GM21367 (cell line): ENCODE measurements around the gene NKD1.

ENCODE experiments used
- ATAC-seq: cut with Tn5 transposase; IDR thresholded peaks from one replicate; pipeline ENCODE4 v1.9.1; 2021; ENCODE audit not compliant: unreplicated experiment

Gene NKD1

DNA sequence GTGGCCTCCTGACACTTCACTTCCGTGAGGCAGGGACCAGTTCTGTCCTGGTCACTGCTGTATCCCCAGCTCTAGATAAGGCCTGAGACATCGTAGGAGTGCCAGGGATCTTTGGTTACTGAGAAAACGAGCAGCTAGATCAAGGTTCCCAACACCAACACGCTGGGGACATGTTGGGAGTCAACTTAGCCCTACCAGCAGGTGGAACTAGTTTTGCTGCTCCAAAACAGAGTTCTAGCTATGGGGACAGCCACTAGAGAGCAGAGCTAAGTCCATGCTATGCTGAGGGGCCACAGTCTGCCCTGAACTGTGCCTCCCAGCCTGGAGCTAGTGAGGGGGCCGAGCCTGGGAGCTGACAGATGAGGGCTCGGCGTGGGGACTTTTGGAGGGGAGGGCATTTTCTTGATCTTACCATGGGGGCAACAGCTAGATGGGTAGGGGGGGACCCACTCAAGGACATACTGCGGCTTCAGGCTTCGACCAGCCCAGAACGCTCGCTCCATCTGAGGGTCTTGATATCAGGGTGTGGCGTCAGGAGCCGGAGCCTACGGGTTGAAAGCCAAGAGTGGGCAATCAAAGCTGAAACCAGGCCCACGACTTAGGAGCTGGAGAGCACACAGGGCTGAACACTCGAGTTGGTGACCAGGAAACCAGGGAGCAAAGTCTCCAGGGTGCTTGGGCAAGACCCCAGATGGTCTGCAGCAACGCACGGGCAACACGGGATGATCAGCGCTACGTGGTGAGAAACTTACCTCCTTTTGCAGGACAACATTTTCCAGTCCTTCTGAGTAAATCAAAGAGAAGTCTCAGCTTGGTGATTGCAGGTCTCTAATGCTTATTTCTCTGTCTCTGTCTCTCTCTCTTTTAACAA, 119.5 kb downstream of the NKD1 start:
- ATAC-seq: no peak

DNA sequence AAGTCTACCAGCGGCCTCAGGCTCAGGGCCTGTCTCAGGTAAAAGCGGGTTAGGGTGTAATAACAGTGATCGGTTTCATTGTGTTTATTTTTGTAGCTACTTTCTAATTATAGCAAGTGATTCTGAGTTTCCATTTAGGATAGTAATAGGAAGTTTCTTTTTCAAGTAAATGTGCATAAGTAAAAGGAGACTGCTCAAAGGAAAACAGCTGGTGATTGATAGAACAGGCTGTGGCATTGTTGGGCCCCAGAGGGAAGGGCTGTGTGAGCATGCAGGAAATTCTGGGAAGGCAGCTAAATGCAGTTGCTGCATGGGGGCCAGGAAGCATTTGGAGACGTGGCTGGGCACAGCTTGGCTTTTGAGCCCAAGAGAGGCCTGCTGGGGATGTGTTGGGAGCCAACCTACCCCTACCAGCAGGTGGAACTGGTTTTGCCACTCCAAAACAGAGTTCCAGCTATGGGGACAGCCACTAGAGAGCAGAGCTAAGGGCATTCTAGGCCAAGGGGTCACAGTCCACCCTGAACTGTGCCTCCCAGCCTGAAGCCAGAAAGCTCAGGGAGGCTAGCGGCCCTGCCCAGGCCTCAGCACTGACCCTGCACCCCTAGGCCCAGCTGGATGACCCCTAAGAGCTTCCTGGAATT, 120.3 kb downstream of the NKD1 start:
- ATAC-seq: no peak

DNA sequence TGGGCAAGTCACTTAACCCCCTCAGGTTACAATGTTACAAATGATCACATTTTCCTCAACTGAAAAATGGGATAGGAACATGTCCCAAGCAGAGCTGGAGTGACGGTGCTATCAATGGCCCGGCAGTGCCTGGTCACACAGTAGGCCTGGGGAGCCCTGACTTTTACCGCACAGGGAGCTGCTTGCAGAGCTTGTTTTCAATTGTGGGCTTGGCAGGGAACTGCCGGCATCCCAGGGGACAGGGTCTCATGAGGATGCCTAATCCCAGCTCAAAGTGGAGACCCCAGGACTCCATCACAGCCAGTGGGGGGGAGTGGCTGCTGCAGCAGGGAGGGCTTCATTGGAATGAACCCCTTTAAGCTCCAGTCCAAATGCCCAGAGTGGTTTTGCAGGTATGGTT, 121.5 kb downstream of the NKD1 start:
- no peak for ATAC-seq

DNA sequence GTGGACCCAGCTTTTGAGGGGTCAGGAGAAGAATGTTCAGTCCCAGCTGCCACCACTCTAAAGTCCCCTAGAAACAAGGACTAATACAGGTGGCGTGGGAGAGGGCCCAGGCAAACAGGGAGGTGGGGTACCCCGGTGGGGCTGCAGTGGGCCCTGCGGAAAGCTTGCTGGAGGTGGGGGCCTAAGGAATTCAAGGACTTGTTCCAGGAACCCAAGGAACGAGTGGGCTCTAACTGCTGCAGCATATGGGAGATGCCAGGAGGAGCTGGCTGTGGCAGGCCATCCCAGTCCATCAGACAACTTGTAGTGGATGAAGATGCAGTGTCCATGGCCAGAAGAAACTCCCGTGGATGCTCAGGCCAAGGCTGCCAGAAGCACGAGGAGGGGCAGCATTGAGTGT, 122.3 kb downstream of the NKD1 start:
- no peak for ATAC-seq

DNA sequence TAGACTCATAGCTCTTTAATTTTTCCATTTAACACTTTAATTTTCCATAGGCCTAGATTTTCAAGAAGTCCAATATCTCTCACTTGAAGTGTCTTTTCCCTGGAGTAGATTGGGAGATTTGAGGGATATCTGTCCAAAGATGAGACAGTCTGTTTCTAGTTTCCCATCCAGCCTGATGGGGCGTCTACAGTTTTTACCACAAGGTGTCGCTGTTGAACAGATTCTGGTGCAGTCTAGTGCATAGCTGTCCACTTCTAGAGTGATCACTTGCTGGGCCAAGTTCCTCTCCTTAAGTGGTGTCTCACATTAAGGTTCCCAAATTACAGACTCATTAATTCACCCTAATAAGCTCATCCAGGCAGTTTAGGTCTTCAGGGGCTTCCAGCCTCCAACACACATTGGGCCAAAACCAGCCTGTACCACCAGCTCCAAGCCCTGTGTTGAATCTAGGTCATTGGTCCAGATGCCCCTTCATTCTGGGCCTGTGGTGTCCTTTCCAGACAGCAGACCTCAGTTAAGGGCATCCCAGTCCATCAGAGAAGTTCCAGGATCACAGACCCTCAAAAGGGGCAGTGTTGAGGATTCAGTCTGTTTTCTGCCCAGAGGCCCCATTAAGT, 123.6 kb downstream of the NKD1 start:
- ATAC-seq: no peak

DNA sequence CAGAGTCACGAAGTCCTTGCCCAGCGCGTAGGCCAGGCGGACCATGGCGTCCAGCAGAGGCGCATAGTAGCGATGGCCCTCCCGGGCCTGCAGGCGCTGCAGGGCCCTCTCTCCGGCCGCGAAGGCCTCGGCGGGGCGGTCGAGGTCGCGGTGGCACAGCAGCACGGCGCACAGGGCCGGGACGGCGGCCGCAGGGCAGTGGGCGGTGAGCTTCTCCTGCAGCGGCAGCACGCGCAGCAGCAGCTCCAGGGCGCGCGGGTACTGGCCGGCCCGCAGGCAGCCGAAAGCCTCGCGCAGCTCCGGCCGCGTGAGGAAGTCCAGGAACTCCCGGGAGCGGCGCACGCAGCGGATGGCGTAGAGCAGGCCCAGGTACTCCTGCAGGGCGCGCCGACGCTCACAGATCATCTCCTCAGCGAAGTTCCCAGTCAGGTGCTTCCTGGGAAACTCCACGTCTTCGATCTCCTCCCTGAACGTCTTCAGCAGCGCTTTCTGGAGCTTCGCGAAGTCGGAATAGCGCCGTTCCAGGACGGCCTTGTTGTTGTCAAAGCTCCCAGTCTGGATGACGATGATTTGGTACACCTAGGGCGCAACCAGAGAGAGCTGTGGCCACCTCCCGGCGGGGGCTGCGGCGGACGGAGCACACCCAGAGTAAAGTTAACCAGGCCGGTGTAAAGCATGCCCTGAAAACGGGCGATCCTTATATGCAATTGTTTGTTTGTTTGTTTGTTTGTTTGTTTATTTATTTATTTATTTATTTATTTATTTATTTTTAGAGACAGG, 125.5 kb downstream of the NKD1 start:
- ATAC-seq: no peak

DNA sequence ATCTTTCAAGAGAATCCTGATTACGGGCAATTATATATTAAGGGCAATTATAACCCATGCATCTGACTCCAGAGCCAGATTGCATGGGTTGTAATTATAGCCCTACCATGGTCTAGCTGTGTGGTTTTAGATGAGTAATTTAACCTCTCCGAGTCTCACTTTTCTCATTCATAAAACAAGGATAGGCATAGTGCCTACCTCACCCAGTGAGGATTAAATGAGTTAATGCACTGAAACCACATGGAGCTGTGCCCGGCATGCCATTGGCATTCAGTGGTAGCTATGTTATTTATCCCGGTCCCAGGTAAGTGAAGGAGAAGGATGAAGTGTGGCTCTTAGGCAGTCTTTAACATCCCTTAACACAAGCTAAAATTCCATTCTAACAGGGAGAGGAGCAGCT, 126.6 kb downstream of the NKD1 start:
- no peak for ATAC-seq

DNA sequence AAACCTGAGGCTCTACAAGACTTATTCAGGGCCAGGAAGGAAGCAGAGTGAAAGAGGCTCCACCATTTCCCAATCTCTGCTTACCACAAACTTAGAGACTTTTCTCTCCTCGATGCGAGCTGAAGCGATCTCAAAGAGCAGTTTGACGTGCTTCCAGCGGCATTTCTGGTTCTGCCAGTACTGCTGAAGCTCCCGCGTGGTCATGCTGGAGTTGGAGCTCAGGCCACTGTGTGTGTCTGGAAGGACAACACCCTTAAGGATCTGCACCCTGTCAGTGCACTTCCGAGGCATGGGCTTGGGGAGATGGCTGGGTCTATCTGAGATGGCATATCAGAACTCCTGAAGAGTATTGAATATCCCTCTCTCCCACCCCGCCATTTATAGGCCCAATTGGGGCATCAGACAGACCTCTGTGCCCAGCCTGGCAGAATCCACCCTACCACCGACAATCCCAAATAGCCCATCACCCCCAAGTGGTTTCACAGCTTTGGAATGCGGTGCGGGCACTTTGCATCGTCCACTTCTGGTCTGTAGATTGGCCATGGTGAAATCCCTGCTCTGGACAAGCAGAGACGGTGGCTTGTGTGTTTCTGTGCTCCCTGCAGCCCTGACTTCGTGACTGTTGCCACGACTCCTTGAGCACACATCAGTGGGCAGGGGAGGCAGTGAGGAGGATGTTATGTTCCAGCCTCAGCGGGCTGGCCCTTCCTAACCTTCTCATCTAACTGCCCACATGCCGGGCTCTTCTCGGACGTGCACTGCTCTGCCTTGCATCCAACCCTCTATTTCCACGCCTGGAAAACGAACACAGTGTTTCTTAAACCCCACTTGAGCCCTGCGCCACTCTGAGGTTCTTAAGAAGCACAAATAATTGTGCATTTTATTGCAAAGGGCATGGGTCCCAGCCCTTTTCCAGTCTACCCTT, 127.8 kb downstream of the NKD1 start:
- ATAC-seq: no peak

DNA sequence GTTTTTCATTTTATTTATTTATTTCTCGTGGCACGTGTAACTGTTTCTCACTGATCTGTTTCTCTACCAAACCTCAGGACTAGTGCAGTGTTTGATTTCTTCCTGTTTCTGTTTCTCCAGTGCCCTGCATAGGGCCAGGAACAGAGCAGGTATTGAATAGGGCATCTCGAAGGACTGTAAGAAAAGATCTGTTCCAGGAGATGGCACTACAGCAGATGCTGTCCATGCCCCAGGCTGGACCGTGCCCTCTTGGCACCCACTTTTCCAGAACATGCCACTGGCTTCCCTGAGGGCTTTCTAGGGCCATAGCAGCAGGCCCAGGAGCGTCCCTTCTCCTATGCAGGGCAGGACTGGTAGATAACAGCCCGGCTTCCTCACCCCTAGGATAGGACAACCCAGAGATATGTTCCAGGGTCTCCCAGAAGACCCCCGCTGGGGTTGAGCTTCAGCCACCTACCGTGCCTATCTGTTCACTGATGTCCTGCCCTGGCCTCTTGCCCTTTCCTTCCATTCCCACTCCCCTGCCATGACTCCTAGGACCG, 128.6 kb downstream of the NKD1 start:
- no peak for ATAC-seq

DNA sequence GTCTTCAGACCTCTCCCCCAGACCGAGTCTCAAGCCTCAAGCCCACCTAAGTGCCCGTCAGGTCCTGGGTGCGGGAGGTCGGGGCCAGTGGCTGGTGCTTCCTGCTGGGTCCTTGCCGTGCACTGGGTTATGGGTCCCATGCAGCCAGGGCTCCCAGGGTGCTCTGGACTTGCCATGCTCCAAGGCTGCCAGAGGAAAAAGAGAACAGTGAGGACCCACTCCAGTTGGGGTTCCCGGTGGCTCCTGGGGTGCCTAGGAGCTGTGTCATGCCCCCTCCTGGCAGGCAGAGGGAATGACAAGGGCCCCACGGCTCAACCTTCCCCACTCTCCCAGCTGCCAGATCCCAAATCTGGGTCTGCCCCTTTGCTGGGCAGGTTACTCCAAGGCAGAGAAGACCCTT, 129.2 kb downstream of the NKD1 start:
- ATAC-seq: no peak

DNA sequence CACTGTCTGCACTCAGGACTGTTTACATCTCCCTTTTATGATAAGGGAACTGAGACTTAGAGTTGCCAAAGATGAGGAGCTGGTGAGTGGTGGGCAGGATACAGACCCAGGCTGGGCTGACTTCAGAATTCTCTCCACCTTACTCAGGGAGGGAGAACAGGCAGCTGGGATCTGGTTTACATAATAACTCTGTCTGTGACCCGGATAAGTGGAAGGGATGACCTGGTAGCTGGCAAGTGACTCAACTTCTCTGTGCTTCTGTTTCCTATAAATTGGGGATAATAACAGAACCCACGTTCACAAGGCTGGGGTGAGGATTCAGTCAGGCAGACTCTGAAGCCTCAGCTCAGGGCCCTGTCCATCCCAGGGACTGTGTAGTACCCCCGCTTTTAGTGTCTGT, 130.3 kb downstream of the NKD1 start:
- ATAC-seq: no peak

DNA sequence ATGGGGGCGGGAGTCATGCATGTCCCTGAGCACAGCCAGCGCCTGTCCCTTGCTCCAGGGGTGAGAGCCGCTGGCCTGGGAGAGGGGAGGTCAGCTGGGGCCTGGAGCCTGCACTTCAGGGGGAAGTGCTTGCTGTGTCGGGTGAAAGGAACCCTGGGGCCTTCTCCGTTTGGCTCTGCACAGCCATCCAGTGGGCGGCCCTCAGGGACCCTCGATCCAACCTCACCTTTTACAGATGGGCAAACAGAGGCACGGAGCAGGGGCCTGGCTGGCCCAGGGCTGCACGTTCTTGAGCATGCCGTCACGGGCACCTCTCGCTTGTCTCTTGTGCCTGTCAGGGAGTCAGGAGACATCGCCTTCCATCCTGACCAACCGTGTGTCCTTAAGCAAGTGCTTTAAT, 131.1 kb downstream of the NKD1 start:
- ATAC-seq: no peak

DNA sequence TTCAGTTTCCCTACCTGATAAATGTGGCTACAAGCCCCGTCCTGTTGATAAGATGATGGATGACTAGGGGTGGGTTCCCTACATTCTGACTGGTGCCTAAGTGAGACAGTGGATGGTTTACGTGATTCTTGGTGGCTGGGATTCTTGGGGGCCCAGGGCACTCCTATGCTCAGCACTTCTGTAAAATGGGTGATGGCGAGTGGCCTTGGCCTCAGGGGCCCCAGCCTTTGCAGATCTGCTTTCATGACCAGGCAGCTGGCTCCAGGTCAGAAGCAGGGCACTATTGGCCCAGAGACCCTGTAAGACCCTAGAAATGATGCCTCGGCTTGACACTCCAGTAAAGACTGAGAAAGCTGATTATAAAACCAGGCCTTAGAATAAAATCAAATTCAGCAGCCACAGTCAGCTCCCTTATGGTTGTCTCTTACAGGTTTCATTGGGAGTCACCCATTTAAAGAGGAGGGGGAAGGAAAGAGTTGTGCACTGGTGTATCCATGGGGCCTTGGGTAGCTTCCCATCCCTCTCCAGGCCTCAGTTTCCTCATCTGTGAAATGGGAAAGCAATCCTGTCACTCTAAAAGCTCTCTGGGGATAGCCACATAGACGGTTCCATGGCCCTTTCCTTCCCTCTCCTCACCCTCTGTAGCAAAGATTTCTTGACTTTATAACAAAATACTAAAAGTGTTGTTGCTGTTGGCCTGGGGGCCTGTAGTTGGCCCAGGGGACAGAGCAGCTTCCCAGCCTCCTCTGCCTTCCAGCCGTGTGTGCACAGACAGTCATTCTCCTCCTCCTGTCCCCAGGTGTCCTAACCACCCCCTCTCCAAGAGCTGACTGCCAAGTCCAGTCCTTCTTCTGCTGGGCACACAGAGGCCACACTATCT, 131.7 kb downstream of the NKD1 start:
- no peak for ATAC-seq

DNA sequence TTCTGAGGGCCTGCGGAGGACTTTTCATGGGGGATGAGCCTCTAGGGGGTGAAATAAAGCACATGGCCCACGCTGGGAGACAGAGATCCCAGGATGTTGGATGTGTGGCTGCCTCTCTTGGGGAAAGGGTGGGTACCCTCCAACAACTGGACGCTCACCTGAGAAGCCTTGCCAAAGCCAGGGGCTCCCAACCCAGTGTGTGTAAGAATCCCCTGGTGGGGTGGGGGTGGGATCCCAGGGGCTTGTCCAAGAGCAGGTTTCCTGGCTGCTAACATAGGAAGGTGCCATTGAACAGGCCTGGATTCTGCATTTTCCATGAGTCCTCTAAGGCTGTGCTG, 132.3 kb downstream of the NKD1 start:
- ATAC-seq: no peak

DNA sequence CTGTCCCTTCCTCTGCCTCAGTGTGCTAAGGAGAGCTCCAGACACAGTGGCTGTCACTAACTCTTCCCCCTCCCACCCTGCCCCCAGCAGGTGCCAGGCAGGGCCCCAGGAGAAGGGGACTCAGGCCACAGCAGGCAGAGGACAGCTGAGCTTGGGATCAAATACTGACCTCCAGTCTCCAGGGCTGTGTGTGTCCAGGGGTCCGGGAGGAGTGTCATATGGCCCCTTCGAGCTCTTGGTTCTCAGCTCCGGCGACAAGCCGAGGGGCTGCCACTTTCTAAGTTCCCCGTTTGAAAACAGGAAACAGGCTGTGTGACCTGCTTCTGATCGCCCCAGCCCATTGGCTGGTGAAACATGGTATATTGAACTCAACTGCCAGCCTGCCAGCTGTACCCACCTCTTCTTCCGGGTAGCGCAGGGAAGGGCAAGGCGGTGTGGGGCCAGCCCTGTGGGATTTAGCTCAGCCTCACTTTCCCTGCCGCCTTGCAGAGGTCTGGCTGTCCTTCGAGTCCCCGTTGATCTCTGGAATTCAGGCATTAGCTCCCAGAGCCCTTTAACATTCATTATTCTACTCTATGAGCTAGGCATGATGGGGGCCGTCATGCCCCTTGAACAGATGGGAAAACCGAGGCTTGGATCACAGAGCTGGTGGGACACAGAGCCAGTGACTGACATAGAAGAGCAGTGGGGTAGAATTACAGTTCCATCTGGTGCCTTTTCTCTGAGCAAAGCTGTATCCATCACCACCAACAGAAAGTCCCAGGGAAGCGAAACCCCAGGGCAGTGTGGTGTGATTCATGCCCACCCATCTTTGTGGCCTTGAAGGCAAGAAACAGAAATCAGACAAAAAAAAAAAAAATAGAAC, 133.1 kb downstream of the NKD1 start, which contains the start of gene SNX20:
Gene SNX20 (minus strand): TSS at position 292 of the 865 bp plus-strand sequence. CDS start 3,786 bp downstream, outside the sequence.
- peak; percentile 58 for ATAC-seq

DNA sequence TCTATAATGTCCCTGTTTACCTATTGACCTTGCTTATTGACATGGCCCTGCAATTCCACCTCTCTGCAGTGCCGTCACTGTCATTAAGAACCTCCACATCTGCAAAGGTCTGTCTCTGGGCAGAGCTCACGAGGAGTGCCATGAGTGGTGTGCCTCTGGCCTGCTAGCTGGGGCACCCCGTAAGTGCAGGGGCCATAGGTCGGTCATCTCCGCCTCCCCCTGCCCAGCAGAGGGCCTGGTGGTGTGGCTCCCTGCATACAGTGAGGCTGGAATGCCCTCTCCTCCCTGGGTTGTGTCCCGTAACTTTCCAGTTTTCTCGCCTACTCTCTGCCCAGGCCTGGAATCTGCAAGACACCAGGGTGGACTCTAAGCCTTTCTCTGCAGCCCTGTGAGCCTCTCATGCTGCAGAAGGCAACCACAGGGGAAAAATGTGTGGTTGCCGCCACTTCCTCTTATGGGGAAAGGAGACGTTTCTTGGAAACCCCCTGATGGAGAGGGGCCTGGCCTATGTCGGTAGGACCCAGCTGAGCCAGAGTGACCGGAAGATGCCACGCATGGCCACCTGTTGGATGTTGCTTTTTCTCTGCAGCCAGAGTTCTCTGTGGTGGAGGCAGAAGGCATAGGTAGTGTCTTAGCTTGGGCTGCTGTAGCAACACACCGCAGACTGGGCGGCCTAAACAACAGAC, 135.6 kb downstream of the NKD1 start:
- peak; percentile 46 for ATAC-seq

DNA sequence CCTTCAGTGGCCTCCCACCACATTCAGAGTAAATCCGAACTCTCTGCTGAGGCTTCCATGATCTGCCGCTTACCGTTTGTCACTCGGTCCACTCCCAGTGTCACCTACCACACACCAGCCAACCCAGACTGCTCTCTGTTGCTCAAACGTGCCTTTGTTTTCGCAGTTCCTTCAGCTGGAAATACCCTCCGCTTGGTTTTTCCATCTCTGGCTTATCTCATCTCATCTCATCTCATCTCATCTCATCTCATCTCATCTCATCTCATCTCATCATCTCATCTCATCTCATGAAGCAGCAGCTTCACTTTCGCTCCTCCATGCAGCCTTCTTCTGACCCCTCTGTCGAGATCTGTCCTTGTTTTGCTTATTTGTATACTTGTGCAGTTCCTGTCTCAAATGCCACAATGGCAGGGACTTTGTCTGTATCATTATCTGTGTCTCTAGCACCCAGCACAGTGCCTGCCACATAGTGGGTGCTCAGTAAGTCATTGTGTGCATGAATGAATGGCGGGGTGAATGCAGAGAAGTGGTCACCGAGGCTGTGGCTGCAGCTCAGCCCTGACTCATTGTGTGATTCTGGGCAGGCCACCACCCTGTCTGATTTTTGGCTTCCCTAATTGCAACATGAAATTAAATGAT, 136.7 kb downstream of the NKD1 start:
- no peak for ATAC-seq
